VCaP (cell line): ENCODE data around the gene AWAT1.
A peak's percentile ranks its signal among the peaks of the same experiment; 100 is the strongest.
"Not testable (repeated sequence)": the region's sequence is repeated elsewhere in the genome, so short reads cannot be mapped to it uniquely, and the experiment has no call there.

ENCODE experiments used
- H3K27ac ChIP-seq: fragments of 450-650 bp; 2 replicates; pipeline ENCODE4 v1.5.1; 2017
- CTCF ChIP-seq: fragments of 450-650 bp; conservative IDR thresholded peaks from 2 replicates; pipeline ENCODE4 v1.5.1; 2017; ENCODE audit warnings: mild to moderate bottlenecking, moderate library complexity

Gene AWAT1

GRCh38 chrX:70226048-70226447, 8.4 kb upstream of the AWAT1 start:
- no peak for TF ChIP-seq CTCF
- H3K27ac ChIP-seq, result no peak overlapping the region

GRCh38 chrX:70226687-70227086, 7.8 kb upstream of the AWAT1 start:
- no peak overlapping the region for H3K27ac ChIP-seq
- no peak for TF ChIP-seq CTCF

- H3K27ac ChIP-seq, result no peak overlapping the region
- TF ChIP-seq CTCF, result no peak
Measured at GRCh38 chrX:70231666-70232065, 2.8 kb upstream of the AWAT1 start.

GRCh38 chrX:70240751-70241150, 6.3 kb downstream of the AWAT1 start:
- no peak for TF ChIP-seq CTCF
- H3K27ac ChIP-seq, result no peak overlapping the region

- no peak overlapping the region for H3K27ac ChIP-seq
- TF ChIP-seq CTCF, result no peak
Measured at GRCh38 chrX:70241501-70241900, 7.0 kb downstream of the AWAT1 start.

- not testable (repeated sequence) for H3K27ac ChIP-seq
Measured at GRCh38 chrX:70243601-70244000, 9.1 kb downstream of the AWAT1 start.

GRCh38 chrX:70244881-70245280, 10.4 kb downstream of the AWAT1 start:
- TF ChIP-seq CTCF, result no peak
- H3K27ac ChIP-seq, result no peak overlapping the region

- TF ChIP-seq CTCF, result no peak
- peak overlapping the region; percentile 41 for H3K27ac ChIP-seq
Measured at GRCh38 chrX:70247252-70247651, 12.8 kb downstream of the AWAT1 start.
